Keratinocyte (primary cell): ENCODE data around the gene OSBPL10. TPM values are rescaled to one million over a fixed set of nuclear protein-coding genes. Genes with fewer than 3 reads are reported as not detected.
A peak's percentile ranks its signal among the peaks of the same experiment; 100 is the strongest.

Experiments used
- DNase-seq: peaks from one replicate; pipeline ENCODE4 v3.0.0-alpha.2; 2011; ENCODE audit warnings: low read depth, missing footprints, low spot score
- FAIRE-seq: peaks from 2 replicates; lab custom pipeline; 2011; peaks lifted over from hg19 to GRCh38; lab: Jason Lieb, UNC
- H2AFZ ChIP-seq: 2 replicates; pipeline ENCODE4 v1.6.0; 2012; ENCODE audit warnings: low read length, control low read depth, inconsistent platforms; ENCODE audit not compliant: control insufficient read depth
- H3K27ac ChIP-seq: 2 replicates; pipeline ENCODE4 v1.5.1; 2011; ENCODE audit warnings: low read length; ENCODE audit not compliant: control insufficient read depth, insufficient read depth
- H3K27me3 ChIP-seq: 3 replicates; pipeline ENCODE4 v1.6.0; 2011; ENCODE audit warnings: low read length; ENCODE audit not compliant: control insufficient read depth, insufficient read depth; ENCODE audit errors: extremely low read depth
- H3K36me3 ChIP-seq, 2 experiments: 2 replicates in 1 of 2; 3 replicates in 1 of 2; pipeline ENCODE4 v1.5.1; 2011; ENCODE audit warnings: low read length in 2 of 2, mild to moderate bottlenecking in 1 of 2; ENCODE audit not compliant: control insufficient read depth in 2 of 2, insufficient read depth in 2 of 2; ENCODE audit errors: extremely low read depth in 1 of 2
- H3K4me1 ChIP-seq: 3 replicates; pipeline ENCODE4 v1.5.1; 2011; ENCODE audit warnings: low read length; ENCODE audit not compliant: control insufficient read depth, insufficient read depth; ENCODE audit errors: extremely low read depth
- H3K4me2 ChIP-seq: 3 replicates; pipeline ENCODE4 v1.6.0; 2011; ENCODE audit warnings: low read depth, low read length; ENCODE audit not compliant: control insufficient read depth, insufficient read depth; ENCODE audit errors: extremely low read depth
- H3K4me3 ChIP-seq, 3 experiments: fragments of 200-600 bp in 1 of 3; sonication (generic) in 1 of 3; 2 replicates in 2 of 3; 3 replicates in 1 of 3; pipeline ENCODE4 v1.5.1; 2011 to 2016; ENCODE audit warnings: low read length in 3 of 3, mild to moderate bottlenecking in 3 of 3, control low read depth in 2 of 3, inconsistent platforms in 1 of 3, low read depth in 1 of 3, mixed read lengths in 1 of 3, mixed run types in 1 of 3, moderate library complexity in 1 of 3; ENCODE audit not compliant: control insufficient read depth in 2 of 3, insufficient read depth in 2 of 3; ENCODE audit errors: extremely low read depth in 1 of 3
- H3K79me2 ChIP-seq: 2 replicates; pipeline ENCODE4 v1.6.0; 2012; ENCODE audit warnings: low read length; ENCODE audit not compliant: control insufficient read depth, insufficient read depth
- H3K9ac ChIP-seq: 3 replicates; pipeline ENCODE4 v1.6.0; 2011; ENCODE audit warnings: low read length; ENCODE audit not compliant: control insufficient read depth, insufficient read depth; ENCODE audit errors: extremely low read depth
- H3K9me1 ChIP-seq: 3 replicates; pipeline ENCODE4 v1.6.0; 2011; ENCODE audit warnings: low read length; ENCODE audit not compliant: control insufficient read depth, insufficient read depth; ENCODE audit errors: extremely low read depth
- H3K9me3 ChIP-seq: 2 replicates; pipeline ENCODE4 v1.5.1; 2012; ENCODE audit warnings: low read depth, low read length; ENCODE audit not compliant: control insufficient read depth
- H4K20me1 ChIP-seq: 3 replicates; pipeline ENCODE4 v1.6.0; 2011; ENCODE audit warnings: low read length; ENCODE audit not compliant: control insufficient read depth, insufficient read depth; ENCODE audit errors: extremely low read depth
- CTCF ChIP-seq, 3 experiments: IDR thresholded peaks in 1 of 3; conservative IDR thresholded peaks in 1 of 3; optimal IDR thresholded peaks in 1 of 3; 2 replicates in 2 of 3; 3 replicates in 1 of 3; pipeline versions ENCODE3 to v1.5.1; 2011; ENCODE audit warnings: low read length in 3 of 3, mild to moderate bottlenecking in 3 of 3, moderate library complexity in 2 of 3, control low read depth in 1 of 3, inconsistent platforms in 1 of 3; ENCODE audit not compliant: insufficient read depth in 2 of 3; ENCODE audit errors: extremely low read depth in 1 of 3
- EZH2 ChIP-seq: IDR thresholded peaks from one replicate; pipeline ENCODE4 v1.6.1; 2012; ENCODE audit warnings: inconsistent platforms, mild to moderate bottlenecking, low read length, moderate library complexity
- dilution Hi-C: fragments of 300-500 bp; cut with MboI; formaldehyde crosslinking; loops from one replicate; pipeline ENCODE4 v1.7.0; 2020; ENCODE audit warnings: low sequenced_read_pairs; ENCODE audit not compliant: extremely low pct_ligation_motif_present
- polyA plus RNA-seq, 5 experiments: library from polyadenylated mRNA; depleted of rRNA in 3 of 5; stranded (reverse) in 3 of 5; stranded (forward) in 1 of 5; unstranded in 1 of 5; fragments of >200 nt; gene quantifications; 1 replicate in 1 of 5; 2 replicates in 3 of 5; 3 replicates in 1 of 5; pipeline versions ENCODE4 v1.2.1 to v1.2.3, GENCODE V29; 2011 to 2012; ENCODE audit warnings: missing spikeins in 2 of 5, low read depth in 1 of 5, low replicate concordance in 1 of 5

The OSBPL10 gene
- polyA plus RNA-seq, 1 donor (not counting 4 experiments of a cell fraction or from before 2014, with no cell fraction given): 50.1 TPM

GRCh38 chr3:31777092-31777491 is 204.0 kb downstream of the OSBPL10 start:
- peaks cover 3% of the 10 kb centered on the region for H3K9me1 ChIP-seq
- FAIRE-seq (peak; percentile 34), DNase-seq (no peak)
- no peaks in the 10 kb centered on the region for H3K9me3 ChIP-seq
- H3K4me3 ChIP-seq: no peak overlapping the region
- H3K79me2 ChIP-seq: peaks cover 61% of the 10 kb centered on the region
- dilution Hi-C loops: no loop called here
- no peaks in the 10 kb centered on the region for H4K20me1 ChIP-seq
- H3K36me3 ChIP-seq: peaks cover 0 to 4% of the 10 kb centered on the region in 2 experiments
- no peak overlapping the region for H3K9ac ChIP-seq
- peaks cover 18% of the 10 kb centered on the region for H3K4me1 ChIP-seq
- no peak for TF ChIP-seq EZH2
- TF ChIP-seq CTCF (optimal IDR thresholded peaks at IDR 0.05 in 1 of 3, IDR thresholded peaks at IDR 0.05 in 1 of 3, conservative IDR thresholded peaks at IDR 0.05 in 1 of 3; ENCODE audit: extremely low read depth in 1 of 3, insufficient read depth in 2 of 3, low read length in 3 of 3): no peak
- no peaks in the 10 kb centered on the region for H3K27me3 ChIP-seq
- H3K27ac ChIP-seq: peak overlapping the region; percentile 28
- H2AFZ ChIP-seq: no peak overlapping the region
- H3K4me2 ChIP-seq: no peak overlapping the region

DNA sequence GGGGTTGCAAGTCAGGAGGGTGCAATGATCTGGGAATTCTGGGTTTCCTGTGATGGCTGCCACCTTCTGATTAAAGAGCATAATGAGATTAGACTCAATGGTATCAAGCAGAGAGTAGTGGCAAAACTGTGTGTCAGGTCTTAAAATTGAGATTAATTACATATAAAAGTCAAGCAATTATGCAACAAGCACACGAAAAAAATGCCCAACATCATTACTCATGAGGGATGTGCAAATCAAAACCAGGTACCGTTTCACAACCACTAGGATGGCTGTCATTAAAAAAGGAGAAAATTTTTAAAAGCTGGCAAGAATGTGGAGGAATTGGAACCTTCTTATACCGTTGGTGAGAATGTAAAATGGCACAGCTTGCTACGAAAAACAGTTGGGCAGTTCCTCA is 205.0 kb downstream of the OSBPL10 start:
- Histone ChIP-seq H3K9me3 (no peaks in the 10 kb centered on the region), H3K9me1 (peaks cover 3% of the 10 kb centered on the region), H3K36me3 (peaks cover 0 to 4% of the 10 kb centered on the region in 2 experiments), H3K79me2 (peaks cover 57% of the 10 kb centered on the region), H3K4me2 (no peak overlapping the region), H4K20me1 (no peaks in the 10 kb centered on the region), H3K27me3 (no peaks in the 10 kb centered on the region), H3K4me1 (peaks cover 18% of the 10 kb centered on the region), H3K9ac (no peak overlapping the region), H2AFZ (no peak overlapping the region), H3K27ac (no peak overlapping the region), H3K4me3 (no peak overlapping the region)
- TF ChIP-seq CTCF (optimal IDR thresholded peaks at IDR 0.05 in 1 of 3, IDR thresholded peaks at IDR 0.05 in 1 of 3, conservative IDR thresholded peaks at IDR 0.05 in 1 of 3; ENCODE audit: extremely low read depth in 1 of 3, insufficient read depth in 2 of 3, low read length in 3 of 3) (no peak), EZH2 (no peak)
- FAIRE-seq: no peak
- no peak for DNase-seq
- dilution Hi-C loops: no loop called here
